ENCODE measurements around the gene SLC4A8.
"Not testable (repeated sequence)": the region's sequence is repeated elsewhere in the genome, so short reads cannot be mapped to it uniquely, and the experiment has no call there.

DNA sequence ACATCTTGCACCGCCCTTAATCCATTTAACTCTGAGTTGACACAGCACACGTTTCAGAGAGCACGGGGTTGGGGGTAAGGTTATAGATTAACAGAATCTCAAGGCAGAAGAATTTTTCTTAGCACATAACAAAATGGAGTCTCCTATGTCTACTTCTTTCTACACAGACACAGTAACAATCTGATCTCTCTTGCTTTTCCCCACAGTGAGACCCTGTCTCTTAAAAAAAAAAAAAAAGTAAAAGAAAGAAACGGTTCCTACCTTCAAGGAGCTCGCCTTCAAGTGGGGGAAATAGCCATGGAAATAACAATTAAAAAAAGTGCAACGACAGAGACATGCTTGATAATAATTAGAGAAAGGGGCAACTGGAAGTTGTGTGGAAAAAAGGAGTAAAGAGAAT, 30.4 kb downstream of the SLC4A8 start:
- TF ChIP-seq, protein P1, sequence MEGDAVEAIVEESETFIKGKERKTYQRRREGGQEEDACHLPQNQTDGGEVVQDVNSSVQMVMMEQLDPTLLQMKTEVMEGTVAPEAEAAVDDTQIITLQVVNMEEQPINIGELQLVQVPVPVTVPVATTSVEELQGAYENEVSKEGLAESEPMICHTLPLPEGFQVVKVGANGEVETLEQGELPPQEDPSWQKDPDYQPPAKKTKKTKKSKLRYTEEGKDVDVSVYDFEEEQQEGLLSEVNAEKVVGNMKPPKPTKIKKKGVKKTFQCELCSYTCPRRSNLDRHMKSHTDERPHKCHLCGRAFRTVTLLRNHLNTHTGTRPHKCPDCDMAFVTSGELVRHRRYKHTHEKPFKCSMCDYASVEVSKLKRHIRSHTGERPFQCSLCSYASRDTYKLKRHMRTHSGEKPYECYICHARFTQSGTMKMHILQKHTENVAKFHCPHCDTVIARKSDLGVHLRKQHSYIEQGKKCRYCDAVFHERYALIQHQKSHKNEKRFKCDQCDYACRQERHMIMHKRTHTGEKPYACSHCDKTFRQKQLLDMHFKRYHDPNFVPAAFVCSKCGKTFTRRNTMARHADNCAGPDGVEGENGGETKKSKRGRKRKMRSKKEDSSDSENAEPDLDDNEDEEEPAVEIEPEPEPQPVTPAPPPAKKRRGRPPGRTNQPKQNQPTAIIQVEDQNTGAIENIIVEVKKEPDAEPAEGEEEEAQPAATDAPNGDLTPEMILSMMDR (conservative IDR thresholded peaks at IDR 0.05), result not testable (repeated sequence)
- TF ChIP-seq ZFX (IDR thresholded peaks at IDR 0.05), result not testable (repeated sequence)
